GM21737 (cell line): Measurements from ENCODE around the gene ADAMTSL1.

ENCODE experiments used
- ATAC-seq: cut with Tn5 transposase; IDR thresholded peaks from one replicate; pipeline ENCODE4 v1.9.1; 2021; ENCODE audit warnings: mild to moderate bottlenecking, moderate library complexity; ENCODE audit not compliant: unreplicated experiment

Gene ADAMTSL1

GRCh38 chr9:18473652-18474279, at the start of gene ADAMTSL1:
ADAMTSL1 (plus strand) TSS chr9:18474153; CDS start chr9:18474233, 80 bp downstream.
- no peak for ATAC-seq

- no peak for ATAC-seq
These were observed 46.3 kb upstream of the ADAMTSL1 start for GRCh38 chr9:18427691-18428090.

- no peak for ATAC-seq
These were observed 45.3 kb upstream of the ADAMTSL1 start for GRCh38 chr9:18428661-18429060.

- ATAC-seq = no peak
These were observed 44.9 kb upstream of the ADAMTSL1 start for GRCh38 chr9:18429070-18429469.

GRCh38 chr9:18433620-18434019, 40.3 kb upstream of the ADAMTSL1 start:
- ATAC-seq = no peak

GRCh38 chr9:18437315-18438201, 36.4 kb upstream of the ADAMTSL1 start:
- no peak for ATAC-seq

- ATAC-seq = no peak
These were observed 35.5 kb upstream of the ADAMTSL1 start for GRCh38 chr9:18438300-18438925.

GRCh38 chr9:18438951-18439350, 35.0 kb upstream of the ADAMTSL1 start:
- no peak for ATAC-seq

- no peak for ATAC-seq
These were observed 32.7 kb upstream of the ADAMTSL1 start for GRCh38 chr9:18441261-18441660.

- peak; percentile 96 for ATAC-seq
These were observed 31.1 kb upstream of the ADAMTSL1 start for GRCh38 chr9:18442629-18443491.

GRCh38 chr9:18447131-18447530, 26.8 kb upstream of the ADAMTSL1 start:
- no peak for ATAC-seq

- ATAC-seq = no peak
These were observed 26.4 kb upstream of the ADAMTSL1 start for GRCh38 chr9:18447541-18447940.

- ATAC-seq = no peak
These were observed 25.9 kb upstream of the ADAMTSL1 start for GRCh38 chr9:18448101-18448500.

GRCh38 chr9:18451406-18451805, 22.5 kb upstream of the ADAMTSL1 start:
- ATAC-seq = no peak

- ATAC-seq = no peak
These were observed 21.7 kb upstream of the ADAMTSL1 start for GRCh38 chr9:18452276-18452675.

- no peak for ATAC-seq
These were observed 17.2 kb upstream of the ADAMTSL1 start for GRCh38 chr9:18456624-18457237.

GRCh38 chr9:18457510-18457909, 16.4 kb upstream of the ADAMTSL1 start:
- no peak for ATAC-seq

- no peak for ATAC-seq
These were observed 13.9 kb upstream of the ADAMTSL1 start for GRCh38 chr9:18459962-18460584.

- ATAC-seq = no peak
These were observed 12.5 kb upstream of the ADAMTSL1 start for GRCh38 chr9:18461496-18461895.

- no peak for ATAC-seq
These were observed 10.0 kb upstream of the ADAMTSL1 start for GRCh38 chr9:18463991-18464390.
